DMS 273 (cell line): ENCODE measurements around the gene TM4SF20.
A peak's percentile ranks its signal among the peaks of the same experiment; 100 is the strongest.
"Not testable (repeated sequence)": the region's sequence is repeated elsewhere in the genome, so short reads cannot be mapped to it uniquely, and the experiment has no call there.

Source experiments
- DNase-seq: peaks from one replicate; lab custom pipeline; 2025; ENCODE audit not compliant: unreplicated experiment; lab: John Stamatoyannopoulos, UW

TM4SF20 gene

DNA sequence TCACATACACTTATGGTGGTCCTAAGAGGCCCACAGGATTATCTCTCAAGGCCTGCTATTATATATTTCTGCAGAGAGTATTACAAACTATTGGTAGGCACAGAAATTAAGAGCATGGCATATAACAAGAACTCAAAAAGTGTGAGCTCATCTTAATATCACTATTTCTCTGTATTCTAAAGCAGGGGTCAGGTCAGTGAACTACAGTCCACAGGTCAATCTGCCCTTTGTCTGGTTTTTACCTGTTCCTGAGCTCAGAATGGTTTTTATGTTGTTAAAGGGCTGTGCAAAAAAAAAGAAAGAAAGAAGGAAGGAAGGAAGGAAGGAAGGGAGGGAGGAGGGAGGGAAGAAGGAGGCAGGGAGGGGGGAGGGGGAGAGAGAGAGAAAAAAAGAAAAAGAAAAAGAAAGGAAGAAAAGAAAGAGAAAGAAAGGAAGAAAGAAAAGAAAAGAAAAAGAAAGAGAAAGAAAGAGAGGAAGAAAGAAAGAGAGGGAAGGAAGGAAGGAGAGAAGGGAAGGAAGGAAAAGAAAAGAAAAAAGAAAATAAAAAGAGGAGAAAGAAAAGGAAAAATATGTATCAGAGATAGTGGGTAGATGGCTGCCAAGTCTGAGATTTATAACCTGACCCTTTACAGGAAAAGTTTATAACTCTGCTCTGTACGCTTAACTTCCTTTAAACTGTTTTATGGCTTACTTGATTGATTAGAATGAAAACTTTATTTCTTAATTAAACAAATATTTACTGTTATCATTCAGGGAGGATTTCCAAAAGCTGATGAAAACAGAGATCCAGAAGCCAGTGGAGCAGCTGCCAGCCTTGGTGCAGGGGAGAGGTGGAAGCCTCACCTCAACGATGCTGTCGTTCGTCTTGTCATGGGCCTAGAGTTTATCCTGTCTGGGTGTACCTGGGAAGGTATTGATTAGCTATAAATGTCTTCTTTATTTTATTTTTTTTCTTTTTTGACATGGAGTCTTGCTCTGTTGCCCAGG, 19.9 kb upstream of the TM4SF20 start:
- no peak for DNase-seq

DNA sequence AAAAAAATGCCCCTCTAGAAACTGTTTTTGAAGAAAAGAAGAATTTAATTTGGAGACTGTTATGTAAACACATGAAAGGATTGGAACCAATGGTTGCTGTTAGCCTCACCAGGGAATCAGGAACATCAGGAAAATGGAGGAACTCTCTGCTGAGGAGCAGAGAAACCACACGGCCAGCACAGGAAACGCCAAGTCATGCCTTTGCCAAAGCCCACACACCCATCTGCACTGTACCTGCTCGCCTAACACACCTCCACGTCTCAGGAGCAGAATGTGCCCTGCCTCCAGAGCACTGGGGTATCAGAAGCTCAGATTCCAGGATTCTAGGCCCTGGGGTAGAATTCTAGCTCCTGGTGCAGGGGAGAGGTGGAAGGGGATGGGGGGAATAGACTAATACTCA, 18.5 kb upstream of the TM4SF20 start:
- DNase-seq, result no peak

DNA sequence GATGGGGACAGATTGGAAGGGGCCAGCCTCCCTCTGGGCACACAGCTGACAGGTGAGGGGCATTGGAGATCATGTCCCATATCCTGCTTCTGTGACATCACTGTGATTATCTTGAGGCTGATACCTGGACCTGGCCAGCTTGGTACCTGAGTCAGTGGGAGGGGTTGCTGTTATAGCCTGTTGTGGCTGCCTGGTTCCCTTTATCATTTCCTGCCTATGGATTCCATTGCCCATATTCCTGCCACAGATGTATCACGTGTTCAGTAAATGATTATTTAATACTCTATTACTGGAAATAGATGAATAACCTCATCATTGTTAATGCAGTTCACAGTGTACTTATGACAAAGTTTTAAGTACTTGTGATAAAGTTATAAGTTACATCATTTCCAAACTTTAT, 16.4 kb upstream of the TM4SF20 start:
- no peak for DNase-seq

DNA sequence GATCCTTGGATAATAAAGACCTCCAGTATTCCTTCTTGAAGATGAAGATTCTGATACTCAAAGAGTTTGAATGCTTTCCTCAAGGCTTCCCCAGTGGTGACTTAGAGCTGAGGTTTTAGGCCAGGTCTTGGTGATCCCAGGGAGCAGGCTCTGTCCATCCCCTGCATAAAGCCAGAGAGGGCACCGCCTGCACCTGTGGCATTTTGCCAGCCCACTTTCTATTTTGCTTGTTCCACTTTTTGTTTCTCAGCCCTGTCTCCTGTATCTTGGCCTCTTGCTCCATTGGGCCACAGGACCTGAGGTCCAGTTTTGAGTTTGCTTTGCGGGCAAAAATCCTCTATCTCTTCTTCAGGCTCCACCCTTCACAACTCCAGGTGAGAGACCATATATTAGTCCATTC, 15.3 kb upstream of the TM4SF20 start:
- DNase-seq, result no peak

GRCh38 chr2:227390468-227391256, 11.6 kb upstream of the TM4SF20 start:
- DNase-seq, result no peak

GRCh38 chr2:227389661-227390060, 10.6 kb upstream of the TM4SF20 start:
- no peak for DNase-seq

DNA sequence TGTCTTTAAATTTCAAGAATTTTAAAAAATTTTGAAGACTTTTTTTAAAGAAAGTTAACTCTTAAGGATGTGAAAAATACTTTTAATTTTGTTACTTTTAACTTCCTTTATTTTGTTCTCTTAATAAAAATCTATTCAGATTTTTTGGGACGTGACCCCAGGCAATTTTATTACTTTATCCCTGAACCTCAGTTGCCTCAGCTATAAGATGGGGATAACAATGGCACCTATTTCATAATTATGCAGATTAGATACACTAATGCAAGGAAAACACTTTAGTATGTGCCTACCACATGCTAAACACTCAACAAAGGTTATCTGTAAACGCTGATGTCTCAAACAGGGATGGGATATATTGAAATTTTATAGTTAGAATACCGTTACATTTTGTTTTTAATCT, 10.1 kb upstream of the TM4SF20 start:
- DNase-seq, result no peak

- no peak for DNase-seq
These were observed 9.5 kb upstream of the TM4SF20 start for GRCh38 chr2:227388537-227389011.

GRCh38 chr2:227387583-227387982, 8.5 kb upstream of the TM4SF20 start, which contains the start of gene SCYGR1:
Gene SCYGR1, minus strand, starts transcription at chr2:227387949. Its CDS starts 0 bp downstream, at chr2:227387949.
- not testable (repeated sequence) for DNase-seq

DNA sequence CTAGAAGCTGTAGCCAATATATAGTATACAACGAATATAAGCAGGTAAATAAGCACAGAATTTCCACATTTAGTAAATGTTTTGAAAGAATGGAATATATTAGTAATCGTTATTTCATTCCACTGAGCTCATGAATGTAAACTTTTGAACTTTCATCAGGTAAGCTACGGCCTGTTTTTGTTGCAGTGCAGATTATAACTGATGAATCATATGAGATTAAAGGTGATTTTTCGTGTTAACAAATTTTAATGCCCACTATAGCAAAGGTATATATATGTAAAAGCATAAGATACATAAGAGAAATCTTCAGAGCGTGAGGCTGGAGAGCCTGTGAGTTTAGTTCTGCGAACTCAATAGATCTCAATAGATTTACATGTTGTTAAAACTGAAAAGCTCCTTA, 7.5 kb upstream of the TM4SF20 start:
- DNase-seq, result no peak

GRCh38 chr2:227383686-227384085, 4.6 kb upstream of the TM4SF20 start:
- DNase-seq, result no peak

DNA sequence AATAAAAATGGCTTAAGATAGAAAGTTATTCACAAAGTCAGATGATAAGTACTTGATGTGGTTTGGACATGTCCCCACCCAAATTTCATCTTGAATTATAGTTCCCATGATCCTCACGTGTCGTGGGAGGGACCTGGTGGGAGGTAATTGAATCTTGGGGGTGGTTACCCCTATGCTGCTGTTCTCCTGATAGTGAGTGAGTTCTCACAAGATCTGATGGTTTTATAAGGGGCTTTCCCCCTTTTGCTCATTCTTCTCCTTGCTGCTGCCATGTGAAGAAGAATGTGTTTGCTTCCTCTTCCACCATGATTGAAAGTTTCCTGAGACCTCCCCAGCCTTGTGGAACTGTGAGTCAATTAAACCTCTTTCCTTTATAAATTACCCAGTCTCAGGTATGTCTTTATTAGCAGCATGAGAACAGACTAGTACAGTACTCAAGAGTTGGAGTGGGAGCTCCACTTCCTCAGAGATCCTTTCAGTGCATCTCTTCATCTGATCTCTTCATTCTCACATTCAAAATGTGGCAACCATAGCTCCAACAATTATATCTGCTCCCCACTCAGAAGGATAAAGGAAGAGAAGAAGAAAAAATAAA, 3.2 kb upstream of the TM4SF20 start:
- not testable (repeated sequence) for DNase-seq

DNA sequence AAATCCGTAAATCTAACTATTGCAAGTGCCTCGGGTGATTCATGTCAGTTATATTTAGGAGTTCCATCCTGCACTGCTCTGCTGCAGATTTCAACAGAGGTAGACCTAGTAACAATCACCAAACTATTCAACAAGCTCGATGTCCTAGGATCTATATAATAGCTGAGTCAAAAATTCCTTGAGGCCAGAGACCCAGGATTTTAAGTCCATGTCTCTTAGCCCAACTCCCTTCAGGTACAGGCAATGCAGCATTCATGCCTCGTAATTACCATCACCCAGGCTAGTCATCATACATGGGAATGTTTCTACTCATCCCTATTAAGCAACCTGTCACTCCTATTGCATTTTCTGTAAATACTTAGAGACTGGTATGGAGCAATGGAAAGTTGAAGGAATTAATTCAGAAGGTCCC, 729 bp downstream of the TM4SF20 start:
- no peak for DNase-seq

DNA sequence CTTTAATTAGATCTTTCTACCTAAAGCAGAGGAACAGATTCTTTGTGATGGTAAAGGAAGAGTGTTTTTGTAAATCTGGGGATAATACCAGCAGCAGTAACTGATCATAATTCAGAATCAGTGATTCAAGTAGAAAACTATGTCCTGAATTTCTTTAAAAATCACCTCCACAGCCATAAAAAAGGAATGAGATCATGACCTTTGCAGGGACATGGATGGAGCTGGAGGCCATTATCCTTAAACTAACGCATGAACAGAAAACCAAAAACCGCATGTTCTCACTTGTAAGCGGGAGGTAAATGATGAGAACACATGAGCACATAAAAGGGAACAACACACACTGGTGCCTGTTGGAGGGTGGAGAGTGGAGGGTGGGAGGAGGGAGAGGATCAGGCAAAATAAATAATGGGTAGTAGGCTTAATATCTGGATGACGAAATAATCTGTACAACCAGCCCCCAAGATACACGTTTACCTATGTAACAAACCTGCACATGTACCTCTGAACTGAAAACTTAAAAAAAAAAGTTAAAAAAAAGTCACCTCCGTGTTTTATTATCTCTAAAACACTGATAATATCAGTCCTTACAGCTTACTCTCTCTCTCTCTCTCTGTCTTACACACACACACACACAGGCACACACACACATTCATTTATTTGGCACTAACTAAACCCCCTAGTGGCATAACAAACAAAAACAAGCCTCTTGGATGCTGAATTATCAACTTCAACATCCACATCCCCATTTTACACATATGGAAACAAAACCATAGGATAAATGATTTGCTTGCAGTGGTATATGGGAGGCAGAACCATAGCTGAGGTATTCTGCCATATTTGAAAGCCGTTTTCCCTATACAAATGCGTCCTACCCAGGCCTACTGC, 1.4 kb downstream of the TM4SF20 start:
- DNase-seq, result peak; percentile 33

GRCh38 chr2:227376656-227377396, 2.3 kb downstream of the TM4SF20 start:
- DNase-seq, result peak; percentile 85

DNA sequence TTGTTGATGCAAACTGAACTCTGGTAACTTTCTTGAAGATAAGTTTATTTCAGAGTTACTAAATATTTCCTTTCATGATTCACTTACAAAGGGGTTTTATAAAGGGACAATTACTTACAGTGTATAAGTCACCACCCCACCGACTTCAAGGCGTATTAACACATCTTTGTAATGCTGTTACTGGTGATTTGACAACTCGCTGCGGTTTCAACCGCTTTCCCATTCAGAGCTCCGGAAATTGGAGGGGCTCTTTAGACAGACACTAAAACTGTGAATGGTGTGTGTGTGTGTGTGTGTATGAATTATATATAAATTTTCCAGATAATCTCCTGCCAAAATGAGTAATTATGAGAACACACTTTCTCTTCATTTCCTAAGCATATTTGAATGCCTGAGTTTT, 4.9 kb downstream of the TM4SF20 start:
- DNase-seq, result no peak

DNA sequence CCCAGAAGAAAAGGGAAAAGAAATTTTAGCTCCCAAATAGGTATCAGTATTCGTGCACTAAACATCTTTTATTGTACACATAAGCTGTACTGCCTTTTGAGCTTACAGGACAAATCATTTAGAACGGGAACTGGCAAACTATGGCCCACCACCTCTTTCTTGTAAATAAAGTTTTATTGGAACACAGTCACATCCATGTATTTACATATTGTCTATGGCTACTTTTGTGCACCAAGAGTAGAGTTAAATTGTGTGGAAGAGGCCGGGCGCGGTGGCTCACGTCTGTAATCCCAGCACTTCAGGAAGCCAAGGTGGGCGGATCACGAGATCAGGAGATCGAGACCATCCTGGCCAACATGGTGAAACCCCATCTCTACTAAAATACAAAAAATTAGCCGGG, 5.7 kb downstream of the TM4SF20 start:
- no peak for DNase-seq

GRCh38 chr2:227370791-227371312, 8.3 kb downstream of the TM4SF20 start:
- no peak for DNase-seq

DNA sequence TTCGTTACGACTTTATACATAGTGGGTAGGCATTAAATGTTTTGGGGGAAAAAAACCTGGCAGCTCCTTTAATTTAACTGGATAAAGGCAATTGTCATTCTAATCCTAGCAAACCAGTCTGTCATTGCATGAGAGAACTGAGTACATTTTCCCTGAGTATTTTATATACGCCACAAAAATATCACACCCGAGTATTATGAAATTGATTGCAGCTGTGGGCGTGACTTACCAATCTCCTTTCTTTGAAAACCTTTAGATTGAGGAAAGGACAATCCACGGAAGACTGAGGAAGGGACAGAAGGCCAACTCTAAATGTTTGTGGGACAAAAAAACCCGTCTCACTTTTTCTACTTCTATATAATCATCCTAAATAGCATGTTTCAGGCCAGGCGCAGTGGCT, 9.0 kb downstream of the TM4SF20 start:
- no peak for DNase-seq
